Measurements from ENCODE around the gene F2R. TPM values are rescaled to one million over a fixed set of nuclear protein-coding genes. Genes with fewer than 3 reads are reported as not detected.
"Not testable (repeated sequence)": the region's sequence is repeated elsewhere in the genome, so short reads cannot be mapped to it uniquely, and the experiment has no call there.

Gene F2R
- total RNA-seq, 1 donor: 66.5 TPM

DNA sequence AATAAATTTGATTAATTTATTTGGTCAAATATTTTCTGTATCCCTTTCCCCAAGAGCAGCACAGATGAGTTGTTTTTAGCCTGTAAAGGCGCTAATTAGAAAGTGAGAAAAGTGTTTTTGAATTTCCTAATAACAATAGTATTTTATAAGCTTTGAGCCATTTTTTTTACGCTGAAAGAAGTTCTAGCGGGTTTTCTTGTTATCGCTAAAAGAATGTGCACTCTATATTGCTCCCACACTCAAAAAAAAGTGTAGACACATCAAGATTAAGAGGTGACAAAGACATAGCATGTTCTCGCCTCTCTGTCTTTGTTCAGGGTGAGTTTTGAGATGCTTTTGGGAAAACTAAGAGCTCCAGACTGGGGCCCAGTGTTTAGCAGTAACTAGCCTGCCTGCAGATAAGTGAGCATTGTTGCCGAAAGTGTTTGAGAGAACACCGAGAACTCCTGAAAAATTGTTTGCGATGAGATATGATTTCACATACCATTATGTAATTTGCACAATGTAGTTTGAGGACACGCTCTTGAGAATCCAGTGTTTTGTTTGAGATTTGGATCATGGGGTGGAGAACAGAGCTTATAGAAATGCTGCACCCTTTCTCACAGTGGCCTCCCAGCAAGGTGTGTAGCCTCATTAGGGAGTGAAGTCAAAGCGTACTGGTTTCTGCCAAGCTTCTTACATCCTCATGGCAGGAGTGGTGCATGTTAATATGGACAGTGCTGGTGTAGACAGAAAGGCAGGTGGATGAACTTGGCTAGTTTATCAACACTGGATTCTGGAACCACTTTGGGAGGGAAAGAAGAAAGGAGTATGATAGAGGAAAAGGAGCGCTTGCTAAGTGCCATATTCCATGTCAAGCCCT lies 1.5 kb downstream of the F2R start:
- no peak for DNase-seq (ENCODE audit: low read depth in 2 of 3, low spot score in 2 of 3)

GRCh38 chr5:76718381-76718832 lies 2.5 kb downstream of the F2R start:
- no peak for DNase-seq (ENCODE audit: low read depth in 2 of 3, low spot score in 2 of 3)

DNA sequence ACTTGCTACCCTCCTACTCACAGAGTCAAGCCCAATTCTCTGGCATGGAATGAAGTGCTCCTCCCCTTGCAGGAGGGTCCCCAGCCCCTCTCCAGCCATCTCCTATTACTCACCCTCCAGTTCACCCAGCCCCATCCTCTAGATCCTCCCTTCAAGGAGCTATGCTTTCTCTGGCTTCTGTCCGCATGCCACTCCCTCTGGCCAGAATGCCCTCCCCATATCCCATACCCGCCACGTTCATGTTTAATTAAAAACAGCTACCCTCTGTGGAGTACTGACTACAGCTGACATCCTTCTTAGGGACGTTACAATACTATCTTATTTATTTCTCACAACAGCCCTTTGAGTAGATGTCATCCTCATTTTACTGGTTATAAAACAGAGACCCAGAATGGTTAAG lies 3.0 kb downstream of the F2R start:
- DNase-seq (ENCODE audit: low read depth in 2 of 3, low spot score in 2 of 3): no peak

DNA sequence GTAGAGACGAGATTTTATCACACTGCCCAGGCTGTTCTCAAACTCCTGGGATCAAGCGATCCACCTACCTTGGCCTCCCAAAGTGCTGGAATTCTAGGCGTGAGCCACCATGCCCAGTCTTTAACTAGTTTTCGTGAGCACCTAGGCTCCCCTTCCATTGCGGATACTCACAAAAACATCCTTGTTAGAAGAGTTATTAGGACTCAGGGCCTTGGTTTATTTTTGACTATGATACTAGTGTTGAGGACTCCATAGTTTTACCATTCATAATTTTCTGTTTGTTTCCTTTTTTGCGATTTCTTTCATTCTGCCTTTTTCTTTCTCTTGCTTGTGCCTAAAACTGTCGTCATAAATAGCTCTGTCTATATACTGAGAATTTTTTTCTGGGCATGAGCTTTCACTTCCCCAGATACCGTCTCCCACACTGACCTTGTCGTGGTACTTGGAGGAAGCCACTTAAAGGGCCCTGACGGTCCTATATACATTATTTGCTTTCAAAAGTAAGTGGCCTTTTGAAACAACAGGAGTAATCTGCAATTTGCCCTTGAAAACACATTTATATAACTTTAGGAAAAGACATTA lies 5.2 kb downstream of the F2R start:
- DNase-seq (ENCODE audit: low read depth in 2 of 3, low spot score in 2 of 3): peak in 1 of 3 donors; percentile 40

- DNase-seq (ENCODE audit: low read depth in 2 of 3, low spot score in 2 of 3): no peak
Observed at GRCh38 chr5:76723266-76723665, 7.3 kb downstream of the F2R start.

- peak in 1 of 3 donors; percentile 26 for DNase-seq (ENCODE audit: low read depth in 2 of 3, low spot score in 2 of 3)
Observed at GRCh38 chr5:76723906-76724305, 8.0 kb downstream of the F2R start.

GRCh38 chr5:76724871-76725270 lies 8.9 kb downstream of the F2R start:
- DNase-seq (ENCODE audit: low read depth in 2 of 3, low spot score in 2 of 3): no peak

GRCh38 chr5:76728965-76729364 lies 13.0 kb downstream of the F2R start:
- DNase-seq (ENCODE audit: low read depth in 2 of 3, low spot score in 2 of 3): no peak

GRCh38 chr5:76729373-76730290 lies 13.7 kb downstream of the F2R start:
- no peak for DNase-seq (ENCODE audit: low read depth in 2 of 3, low spot score in 2 of 3)

DNA sequence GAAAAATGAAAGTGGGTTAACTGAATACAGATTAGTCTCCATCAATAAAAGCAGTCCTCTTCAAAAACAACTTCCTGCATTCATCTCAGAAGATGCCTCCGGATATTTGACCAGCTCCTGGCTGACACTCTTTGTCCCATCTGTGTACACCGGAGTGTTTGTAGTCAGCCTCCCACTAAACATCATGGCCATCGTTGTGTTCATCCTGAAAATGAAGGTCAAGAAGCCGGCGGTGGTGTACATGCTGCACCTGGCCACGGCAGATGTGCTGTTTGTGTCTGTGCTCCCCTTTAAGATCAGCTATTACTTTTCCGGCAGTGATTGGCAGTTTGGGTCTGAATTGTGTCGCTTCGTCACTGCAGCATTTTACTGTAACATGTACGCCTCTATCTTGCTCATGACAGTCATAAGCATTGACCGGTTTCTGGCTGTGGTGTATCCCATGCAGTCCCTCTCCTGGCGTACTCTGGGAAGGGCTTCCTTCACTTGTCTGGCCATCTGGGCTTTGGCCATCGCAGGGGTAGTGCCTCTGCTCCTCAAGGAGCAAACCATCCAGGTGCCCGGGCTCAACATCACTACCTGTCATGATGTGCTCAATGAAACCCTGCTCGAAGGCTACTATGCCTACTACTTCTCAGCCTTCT lies 16.6 kb downstream of the F2R start:
- DNase-seq (ENCODE audit: low read depth in 2 of 3, low spot score in 2 of 3): no peak

GRCh38 chr5:76733049-76733417 lies 17.1 kb downstream of the F2R start:
- DNase-seq (ENCODE audit: low read depth in 2 of 3, low spot score in 2 of 3): no peak

DNA sequence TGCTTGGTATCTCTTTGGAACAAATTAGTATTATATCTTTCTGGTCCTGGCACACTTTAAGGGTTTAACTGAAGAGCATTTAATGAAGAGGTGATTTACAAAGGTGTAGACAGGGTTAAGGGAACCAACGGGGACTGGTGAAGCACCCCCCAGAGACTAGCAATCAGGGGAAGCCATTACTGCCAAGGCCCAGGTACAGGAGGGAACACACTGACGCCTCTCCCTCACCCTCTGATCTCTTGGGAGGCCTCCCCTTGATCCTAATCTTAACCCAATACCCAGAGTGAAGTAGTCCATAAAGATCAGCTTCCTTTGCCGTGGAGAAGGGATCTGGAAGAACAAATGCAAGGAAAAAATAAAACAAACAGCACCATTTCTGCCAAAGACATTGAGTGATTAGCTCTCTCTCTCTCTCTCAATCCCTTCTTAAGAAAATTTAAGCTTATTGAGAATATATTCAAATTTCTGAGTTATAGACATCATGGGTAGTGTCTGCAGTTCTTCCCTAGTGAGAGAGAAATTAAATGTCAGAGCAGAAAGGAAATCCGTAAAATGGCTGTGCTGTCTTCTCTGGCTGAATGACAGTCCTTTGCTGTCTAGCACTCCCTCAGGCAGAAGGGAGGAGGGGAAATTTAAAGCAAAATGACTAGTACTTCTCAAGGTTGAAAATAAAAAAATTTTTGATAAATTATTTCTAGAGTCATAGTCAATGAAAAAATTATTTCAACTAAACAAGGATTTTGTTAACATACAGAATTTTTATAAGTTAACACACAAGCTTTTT lies 20.0 kb downstream of the F2R start:
- DNase-seq (ENCODE audit: low read depth in 2 of 3, low spot score in 2 of 3): peak in 1 of 3 donors; percentile 22

DNA sequence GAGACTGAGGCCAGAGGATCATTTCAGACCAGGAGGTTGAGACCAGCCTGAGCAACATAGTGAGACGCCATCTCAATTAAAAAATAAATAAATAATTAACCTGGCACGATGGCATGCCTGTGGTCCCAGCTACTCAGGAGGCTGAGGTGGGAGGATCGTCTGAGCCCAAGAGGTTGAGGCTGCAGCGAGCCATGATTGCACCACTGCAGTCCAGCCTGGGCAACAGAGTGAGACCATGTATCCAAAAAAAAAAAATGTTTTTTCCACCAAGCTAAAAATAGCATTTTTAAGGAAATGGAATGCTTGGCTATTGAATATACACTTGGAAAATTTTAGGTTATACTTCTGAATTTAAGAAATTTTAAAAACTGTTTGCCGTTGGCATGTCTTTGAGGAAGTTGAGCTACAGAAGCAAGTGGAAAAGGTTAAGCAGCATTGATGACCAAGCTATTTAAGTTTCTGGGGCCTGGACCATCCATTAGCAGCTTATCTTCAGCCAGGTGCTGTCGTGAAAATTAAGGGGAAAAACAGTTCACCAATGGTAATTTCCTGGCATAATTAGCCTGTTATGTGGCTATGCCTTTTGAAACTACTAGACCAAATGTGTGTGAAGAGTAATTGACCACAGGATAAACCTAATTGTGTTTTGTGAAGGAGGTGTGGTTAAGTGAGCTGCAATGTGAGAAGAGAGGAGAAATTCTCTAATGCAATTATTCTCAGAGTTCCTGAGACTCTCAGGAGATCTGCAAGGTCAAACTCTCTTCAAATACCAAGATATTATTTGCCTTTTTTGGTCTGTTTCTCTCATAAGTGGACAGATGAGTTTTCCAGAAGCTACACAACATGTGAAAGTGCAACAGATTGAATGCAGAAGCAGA lies 21.0 kb downstream of the F2R start:
- peak in 1 of 3 donors; percentile 45 for DNase-seq (ENCODE audit: low read depth in 2 of 3, low spot score in 2 of 3)

- DNase-seq (ENCODE audit: low read depth in 2 of 3, low spot score in 2 of 3): no peak
Observed at GRCh38 chr5:76737846-76738245, 21.9 kb downstream of the F2R start.

DNA sequence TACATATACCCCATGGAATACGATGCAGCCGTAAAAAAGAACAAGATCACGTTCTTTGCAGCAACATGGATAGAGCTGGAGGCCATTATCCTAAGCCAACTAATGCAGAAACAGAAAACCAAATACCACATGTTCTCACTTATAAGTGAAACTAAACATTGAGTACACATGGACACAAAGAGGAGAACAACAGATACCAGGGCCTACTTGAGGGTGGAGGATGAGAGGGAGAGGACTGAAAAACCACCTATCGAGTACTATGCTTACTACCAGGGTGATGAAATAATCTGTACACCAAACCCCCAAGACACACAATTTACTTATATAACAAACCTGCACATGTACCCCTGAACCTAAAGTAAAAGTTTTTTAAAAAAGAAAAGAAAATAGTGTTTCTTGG lies 25.6 kb downstream of the F2R start:
- not testable (repeated sequence) for DNase-seq (ENCODE audit: low read depth in 2 of 3, low spot score in 2 of 3)

- no peak for DNase-seq (ENCODE audit: low read depth in 2 of 3, low spot score in 2 of 3)
Observed at GRCh38 chr5:76742583-76742982, 26.7 kb downstream of the F2R start.

DNA sequence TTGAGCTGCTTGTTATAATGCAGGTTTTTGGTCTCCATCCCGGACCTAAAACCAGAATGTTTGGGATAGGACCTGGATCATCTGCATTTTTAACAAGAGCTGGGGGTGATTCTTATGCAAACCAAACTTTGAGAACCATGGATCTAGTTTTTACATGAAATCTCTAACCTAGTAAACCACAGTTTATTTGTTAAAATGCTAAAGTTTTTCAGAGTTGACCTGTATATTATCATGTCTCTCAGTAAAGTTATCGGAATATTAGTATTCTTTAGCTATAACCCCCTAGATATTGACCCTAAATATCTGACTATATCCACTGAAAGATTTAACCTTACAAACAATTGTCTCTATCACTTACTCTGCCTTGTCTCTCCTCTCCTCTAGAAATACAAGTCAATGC lies 28.7 kb downstream of the F2R start:
- DNase-seq (ENCODE audit: low read depth in 2 of 3, low spot score in 2 of 3): no peak

- no peak for DNase-seq (ENCODE audit: low read depth in 2 of 3, low spot score in 2 of 3)
Observed at GRCh38 chr5:76745670-76746069, 29.7 kb downstream of the F2R start.

DNA sequence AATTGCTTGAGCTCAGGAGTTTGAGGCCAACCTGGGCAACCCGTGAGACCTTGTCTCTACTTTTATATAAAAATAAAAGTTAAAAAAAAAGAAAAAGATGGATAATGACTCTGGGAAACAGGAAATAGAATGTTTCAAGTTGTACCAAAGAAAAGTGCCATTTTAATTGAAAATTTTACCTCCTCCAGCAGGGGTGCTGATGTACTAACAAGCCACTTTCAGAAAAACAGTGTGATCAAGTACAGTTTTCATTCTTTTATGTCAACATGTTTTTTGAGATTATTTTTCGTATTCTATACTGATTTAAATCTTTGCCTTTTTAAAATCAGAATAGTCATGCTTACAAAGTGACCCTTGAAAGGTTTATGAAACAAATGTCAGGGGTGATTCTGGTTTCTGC lies 30.8 kb downstream of the F2R start:
- DNase-seq (ENCODE audit: low read depth in 2 of 3, low spot score in 2 of 3): peak in 1 of 3 donors; percentile 29
